SK-N-SH (cell line): ENCODE results near the gene OPA3.

Experiments
- JUND ChIP-seq: IDR thresholded peaks from 2 replicates; pipeline ENCODE4 v1.4.0; 2012
- POLR2AphosphoS5 ChIP-seq: IDR thresholded peaks from 2 replicates; pipeline ENCODE4 v1.6.1; 2012; ENCODE audit warnings: low read depth, low read length
- RAD21 ChIP-seq: IDR thresholded peaks from 2 replicates; pipeline ENCODE4 v1.6.1; 2012; ENCODE audit warnings: mild to moderate bottlenecking, low read length
- TF ChIP-seq, protein P1 (sequence below): fragments of 200-600 bp; sonication (generic); IDR thresholded peaks from 2 replicates; pipeline ENCODE4 v1.6.1; 2017; ENCODE audit warnings: antibody characterized with exemption, mild to moderate bottlenecking, moderate library complexity
- TF ChIP-seq, protein P2 (sequence below): IDR thresholded peaks from 2 replicates; pipeline ENCODE4; 2012
- TF ChIP-seq, protein P3 (sequence below): fragments of 150-350 bp; IDR thresholded peaks from 2 replicates; pipeline ENCODE4 v1.6.1; 2017; ENCODE audit warnings: antibody characterized with exemption, low read length, low read depth, borderline replicate concordance

DNA sequence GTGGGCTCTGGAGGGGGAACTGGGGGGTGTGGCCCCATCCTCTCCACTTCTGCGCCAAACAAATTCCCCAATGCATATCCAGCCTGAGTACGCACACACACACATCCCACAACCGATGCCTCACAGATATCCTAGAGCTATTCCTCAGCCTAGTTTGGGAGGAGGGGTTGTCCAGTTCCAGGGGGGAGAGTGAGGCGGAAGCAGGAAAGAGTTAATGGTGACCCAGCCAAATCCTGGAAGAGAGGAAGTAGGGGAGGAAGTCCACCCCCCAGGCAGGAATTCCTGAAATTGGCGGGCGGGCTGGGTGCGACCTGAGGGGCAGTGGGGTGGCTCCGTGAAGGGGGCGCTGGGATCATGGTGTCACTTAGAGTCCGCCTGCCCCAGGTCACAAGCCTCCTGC lies 16.5 kb upstream of the OPA3 start:
- TF ChIP-seq, protein P1, sequence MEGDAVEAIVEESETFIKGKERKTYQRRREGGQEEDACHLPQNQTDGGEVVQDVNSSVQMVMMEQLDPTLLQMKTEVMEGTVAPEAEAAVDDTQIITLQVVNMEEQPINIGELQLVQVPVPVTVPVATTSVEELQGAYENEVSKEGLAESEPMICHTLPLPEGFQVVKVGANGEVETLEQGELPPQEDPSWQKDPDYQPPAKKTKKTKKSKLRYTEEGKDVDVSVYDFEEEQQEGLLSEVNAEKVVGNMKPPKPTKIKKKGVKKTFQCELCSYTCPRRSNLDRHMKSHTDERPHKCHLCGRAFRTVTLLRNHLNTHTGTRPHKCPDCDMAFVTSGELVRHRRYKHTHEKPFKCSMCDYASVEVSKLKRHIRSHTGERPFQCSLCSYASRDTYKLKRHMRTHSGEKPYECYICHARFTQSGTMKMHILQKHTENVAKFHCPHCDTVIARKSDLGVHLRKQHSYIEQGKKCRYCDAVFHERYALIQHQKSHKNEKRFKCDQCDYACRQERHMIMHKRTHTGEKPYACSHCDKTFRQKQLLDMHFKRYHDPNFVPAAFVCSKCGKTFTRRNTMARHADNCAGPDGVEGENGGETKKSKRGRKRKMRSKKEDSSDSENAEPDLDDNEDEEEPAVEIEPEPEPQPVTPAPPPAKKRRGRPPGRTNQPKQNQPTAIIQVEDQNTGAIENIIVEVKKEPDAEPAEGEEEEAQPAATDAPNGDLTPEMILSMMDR, result no peak
- TF ChIP-seq JUND, result no peak
- TF ChIP-seq, protein P2, sequence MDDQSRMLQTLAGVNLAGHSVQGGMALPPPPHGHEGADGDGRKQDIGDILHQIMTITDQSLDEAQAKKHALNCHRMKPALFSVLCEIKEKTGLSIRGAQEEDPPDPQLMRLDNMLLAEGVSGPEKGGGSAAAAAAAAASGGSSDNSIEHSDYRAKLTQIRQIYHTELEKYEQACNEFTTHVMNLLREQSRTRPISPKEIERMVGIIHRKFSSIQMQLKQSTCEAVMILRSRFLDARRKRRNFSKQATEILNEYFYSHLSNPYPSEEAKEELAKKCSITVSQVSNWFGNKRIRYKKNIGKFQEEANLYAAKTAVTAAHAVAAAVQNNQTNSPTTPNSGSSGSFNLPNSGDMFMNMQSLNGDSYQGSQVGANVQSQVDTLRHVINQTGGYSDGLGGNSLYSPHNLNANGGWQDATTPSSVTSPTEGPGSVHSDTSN, result no peak
- TF ChIP-seq POLR2AphosphoS5, result no peak
- TF ChIP-seq, protein P3, sequence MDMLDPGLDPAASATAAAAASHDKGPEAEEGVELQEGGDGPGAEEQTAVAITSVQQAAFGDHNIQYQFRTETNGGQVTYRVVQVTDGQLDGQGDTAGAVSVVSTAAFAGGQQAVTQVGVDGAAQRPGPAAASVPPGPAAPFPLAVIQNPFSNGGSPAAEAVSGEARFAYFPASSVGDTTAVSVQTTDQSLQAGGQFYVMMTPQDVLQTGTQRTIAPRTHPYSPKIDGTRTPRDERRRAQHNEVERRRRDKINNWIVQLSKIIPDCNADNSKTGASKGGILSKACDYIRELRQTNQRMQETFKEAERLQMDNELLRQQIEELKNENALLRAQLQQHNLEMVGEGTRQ, result no peak
- TF ChIP-seq RAD21, result no peak
